ENCODE data around the gene ANKUB1.
A peak's percentile ranks its signal among the peaks of the same experiment; 100 is the strongest.

ANKUB1 gene

DNA sequence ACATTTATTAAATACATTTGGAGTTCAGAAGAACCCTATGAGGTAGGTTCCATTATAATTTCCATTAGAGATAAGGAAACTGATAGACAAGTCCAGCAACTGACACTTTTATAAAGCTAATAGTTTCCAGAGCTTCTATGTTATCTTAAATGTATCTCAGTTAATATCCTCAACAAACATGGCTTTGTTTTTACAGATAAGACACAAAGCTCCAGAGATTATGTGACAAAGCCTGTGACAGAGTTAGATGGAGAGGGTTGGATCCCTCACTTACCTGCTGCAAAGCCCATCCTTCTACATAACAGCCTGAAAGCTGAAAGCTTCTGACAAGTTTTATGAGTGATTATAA is 39.6 kb downstream of the ANKUB1 start:
- no peak for DNase-seq

DNA sequence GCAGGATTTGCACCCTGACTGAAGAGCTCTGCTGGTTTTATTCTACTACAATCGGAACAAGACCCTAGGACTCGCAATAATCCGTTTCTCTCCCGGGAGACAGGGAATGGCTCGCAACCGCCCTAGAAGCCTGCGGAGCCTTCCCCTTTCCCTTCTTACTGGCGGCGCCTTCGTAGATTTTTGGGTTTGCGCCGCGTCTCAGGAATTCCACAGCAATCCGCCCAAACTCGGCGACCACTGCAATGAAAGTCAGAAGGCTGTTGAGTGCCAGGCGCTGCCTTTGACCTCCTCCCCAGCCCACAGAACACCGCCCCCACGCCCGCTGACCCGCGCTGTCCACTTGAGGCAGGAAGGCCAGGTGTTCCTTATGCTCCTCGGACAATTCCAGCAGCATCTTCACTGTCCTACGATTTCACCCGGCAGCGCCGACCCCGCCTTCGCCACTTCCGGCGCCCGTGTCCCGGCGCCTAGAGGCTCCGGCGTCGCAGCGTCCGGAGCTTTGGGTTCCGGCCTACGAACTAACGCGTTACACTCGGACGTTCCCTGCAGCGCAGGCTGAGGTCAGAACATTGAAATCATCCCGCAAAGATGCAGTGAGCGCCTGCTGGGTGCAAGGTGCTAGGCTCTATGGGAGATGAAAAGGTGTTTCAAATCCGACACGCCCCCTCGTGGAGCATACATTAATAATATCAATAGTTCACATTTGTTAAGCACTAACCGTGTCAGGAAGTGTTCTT is 40.1 kb downstream of the ANKUB1 start, which contains the start of gene COMMD2:
COMMD2 (minus strand) TSS at position 439 of the 737 bp plus-strand sequence; CDS start at position 394, 45 bp downstream.
- peak; percentile 68 for DNase-seq

- no peak for DNase-seq
Observed at GRCh38 chr3:149751551-149751950, 40.8 kb downstream of the ANKUB1 start.

GRCh38 chr3:149744606-149745005 is 47.7 kb downstream of the ANKUB1 start:
- no peak for DNase-seq

DNA sequence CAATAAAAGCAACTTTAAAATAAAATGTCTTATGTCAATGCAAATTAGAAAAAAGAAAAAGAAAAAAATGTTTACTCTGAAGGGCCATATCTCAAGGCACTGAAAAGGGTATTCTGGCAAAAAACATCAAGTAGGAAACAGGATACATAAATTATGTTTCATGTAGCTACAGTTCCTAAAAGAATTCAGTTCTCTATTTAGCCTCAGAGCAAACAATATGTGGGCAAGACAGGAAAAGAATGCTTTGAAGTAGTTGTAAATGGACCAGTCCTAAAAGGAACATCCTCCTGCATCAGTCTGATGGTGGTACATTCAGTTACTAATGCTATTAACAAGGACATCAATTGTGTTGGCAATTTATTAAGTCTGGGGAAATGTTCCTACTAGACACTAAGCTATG is 48.2 kb downstream of the ANKUB1 start:
- DNase-seq: no peak

DNA sequence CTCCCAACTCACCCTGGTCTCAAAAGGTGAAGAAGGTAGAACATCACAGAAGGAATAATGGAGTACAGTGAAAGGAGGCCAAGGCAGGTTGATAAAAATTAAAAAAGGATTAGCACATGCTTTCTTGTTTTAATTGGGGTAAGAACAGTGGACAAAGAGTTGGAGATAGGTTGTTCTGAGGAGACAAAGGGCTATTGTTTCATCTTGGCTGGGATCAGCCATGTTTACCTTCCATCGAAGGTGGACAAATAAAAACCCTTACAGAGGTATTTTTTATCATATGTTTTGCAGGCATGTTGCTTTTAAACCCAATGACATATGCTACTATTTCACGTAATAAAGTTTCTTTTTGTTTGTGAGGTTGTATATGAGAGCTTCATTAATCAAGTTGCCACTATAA is 53.0 kb downstream of the ANKUB1 start:
- no peak for DNase-seq

DNA sequence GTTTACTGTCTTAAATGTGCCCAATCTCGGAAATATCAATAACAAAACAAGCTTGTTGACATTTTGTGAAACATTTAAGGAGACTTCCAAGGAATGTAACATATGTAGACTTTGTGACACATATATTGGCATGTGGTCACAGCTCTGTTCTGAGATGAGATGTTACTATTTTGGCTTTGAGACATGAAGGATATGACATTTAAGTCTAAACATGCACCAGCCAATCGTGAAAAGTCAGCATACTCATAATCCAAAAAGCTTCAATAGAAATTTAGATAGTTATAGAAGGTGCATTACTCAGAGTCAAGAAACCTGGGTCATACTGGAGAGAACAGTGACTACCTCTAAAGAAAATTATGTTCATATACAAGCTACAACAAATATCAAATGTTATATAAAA is 53.5 kb downstream of the ANKUB1 start:
- no peak for DNase-seq

GRCh38 chr3:149736953-149737205 is 55.5 kb downstream of the ANKUB1 start:
- no peak for DNase-seq

DNA sequence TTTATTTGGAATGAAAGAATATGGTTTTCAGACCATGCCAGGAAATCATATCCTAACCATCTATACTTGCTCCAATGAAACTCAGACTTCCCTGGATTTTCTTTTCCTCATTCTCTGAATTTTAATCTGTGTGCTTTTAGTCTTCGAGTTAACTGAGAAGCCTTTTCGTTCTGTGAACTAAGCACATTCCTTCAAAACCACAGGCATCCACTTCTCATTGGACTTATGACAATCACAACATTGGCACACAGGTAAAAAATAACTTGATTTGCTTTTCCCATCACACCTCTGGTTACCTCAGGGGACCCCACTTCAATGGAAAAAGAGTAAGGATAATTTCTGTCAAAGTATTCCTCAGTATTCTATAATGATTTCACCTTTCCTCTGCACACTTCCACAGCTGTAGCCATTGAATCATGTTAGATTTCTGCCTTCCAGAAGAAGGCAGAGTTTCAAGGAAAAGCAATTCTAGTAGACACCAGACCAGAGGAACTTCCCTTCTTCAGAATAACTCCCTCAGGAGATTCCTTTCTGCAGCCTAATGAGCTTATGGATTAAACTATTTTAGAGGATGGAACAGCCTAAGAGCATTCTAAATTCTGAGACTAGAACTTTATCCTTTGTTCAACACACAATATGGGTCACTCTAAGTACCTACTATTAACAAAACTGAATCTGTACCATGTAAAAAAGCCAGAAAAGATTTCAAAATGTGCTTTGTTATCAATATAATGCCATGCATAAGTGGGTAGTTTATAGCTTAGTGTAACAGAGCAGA is 56.0 kb downstream of the ANKUB1 start:
- no peak for DNase-seq

DNA sequence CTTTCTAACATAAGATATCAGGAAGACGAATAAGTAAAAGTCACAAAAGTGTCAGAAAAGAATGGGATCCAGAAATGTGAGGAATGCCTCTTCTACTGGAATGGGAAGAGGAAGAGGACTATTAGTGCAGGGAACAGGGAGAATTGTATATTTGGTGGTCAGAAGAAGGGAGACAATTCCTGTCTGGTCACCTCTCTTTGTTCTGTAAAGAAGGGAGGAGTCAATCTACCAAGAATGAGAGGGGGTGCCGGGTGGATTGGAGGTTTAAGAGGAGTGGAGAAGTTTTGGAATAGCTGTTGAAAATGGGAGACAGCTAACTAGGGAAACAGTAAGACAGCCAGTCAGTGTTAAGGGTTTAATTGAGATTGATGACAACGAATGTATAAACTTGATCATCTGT is 60.1 kb downstream of the ANKUB1 start:
- no peak for DNase-seq

GRCh38 chr3:149727656-149728055 is 64.7 kb downstream of the ANKUB1 start:
- no peak for DNase-seq

DNA sequence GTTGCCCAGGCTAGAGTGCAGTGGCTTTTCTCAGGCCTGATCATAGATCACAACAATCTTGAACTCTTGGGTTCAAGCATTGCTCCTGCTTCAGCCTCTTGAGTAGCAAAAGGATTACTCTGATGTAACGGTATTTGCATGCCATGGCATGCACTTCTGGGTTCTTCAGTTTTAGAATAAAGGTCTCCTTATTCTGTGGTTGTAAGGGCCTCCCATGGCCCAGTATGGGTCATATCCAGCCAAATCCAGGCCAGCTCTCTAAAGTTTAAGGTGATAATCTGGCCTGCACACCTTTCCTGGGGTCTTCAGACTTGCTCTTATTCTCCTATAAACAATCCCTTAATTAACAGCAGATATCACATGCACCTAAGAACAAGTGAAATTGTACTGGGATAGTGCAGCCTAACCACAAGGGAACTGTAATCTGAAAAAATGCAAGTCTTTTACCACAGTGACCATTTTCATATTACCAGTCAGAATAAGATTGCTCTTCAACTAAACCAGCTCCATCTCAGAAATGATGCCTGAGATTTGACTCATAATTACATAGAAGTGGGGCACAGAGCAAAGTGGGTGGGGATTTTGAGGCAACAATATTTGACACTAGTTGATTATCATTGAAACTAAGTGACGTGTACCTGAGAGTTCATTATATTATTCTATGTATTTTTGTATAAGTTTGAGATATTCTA is 65.5 kb downstream of the ANKUB1 start:
- DNase-seq: no peak

GRCh38 chr3:149723781-149724180 is 68.6 kb downstream of the ANKUB1 start:
- no peak for DNase-seq

DNA sequence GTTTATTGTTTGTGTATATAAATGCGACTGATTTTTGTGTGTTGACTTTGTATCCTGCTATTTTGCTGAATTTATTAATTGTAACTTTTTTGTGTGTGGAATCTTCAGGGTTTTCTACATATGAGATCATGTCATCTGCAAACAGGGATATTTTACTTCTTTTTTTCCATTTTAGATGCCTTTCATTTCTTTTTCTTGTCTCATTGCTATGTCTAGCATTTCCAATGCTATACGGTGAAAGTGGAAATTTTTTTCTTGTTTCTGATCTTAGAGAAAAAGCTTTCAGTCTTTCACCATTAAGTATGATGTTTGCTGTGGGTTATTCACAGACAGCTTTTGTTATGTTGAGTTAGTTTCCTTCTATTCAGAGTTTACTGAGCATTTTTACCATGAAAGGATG is 71.4 kb downstream of the ANKUB1 start:
- DNase-seq: no peak

DNA sequence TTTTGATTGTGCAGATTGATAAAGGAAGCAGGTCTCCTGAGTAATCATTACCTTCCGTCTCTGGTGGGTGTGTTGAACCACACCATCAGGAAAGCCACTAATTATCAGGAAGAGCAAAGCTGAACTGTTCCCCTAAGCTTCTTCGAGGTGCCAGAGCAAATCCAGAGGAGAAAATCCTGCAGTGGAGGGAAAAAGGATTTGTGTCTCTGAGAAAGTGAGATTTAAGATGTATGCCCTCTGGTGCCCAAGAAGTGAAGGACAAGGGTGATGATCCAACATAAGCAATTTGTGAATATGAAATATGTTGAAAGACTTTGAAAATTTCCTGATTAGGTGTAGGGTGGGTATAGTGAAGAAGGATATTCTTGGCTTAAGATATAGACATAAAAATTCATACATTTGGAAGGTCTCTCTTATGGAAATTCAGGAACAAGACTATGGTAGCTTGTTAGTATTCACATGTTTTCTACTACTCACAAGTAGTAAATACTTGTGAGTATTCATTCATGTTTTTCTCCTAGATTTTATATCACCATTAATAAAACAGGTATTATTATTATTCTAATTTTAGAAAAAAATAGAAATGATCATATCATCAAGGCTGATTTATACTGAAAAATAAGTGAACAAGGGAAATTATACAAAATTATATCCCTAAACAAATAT is 74.8 kb downstream of the ANKUB1 start:
- no peak for DNase-seq

DNA sequence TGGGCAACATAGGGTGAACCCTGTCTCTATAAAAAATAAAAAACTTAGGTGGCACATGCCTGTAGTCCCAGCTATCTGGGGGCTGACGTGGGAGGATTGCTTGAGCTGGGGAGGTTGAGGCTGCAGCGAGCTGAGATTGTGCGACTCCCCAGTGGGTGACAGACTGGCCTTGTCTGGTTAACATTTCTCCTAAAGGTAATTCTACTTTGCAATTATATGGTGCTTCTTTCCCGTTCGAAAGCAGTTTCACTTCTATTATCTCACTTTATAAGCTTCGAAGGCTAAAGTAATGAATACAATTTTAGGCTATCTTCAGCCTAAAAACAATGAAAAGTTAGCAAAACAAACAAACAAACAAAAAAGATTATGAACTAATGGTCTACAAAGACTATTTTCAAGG is 75.4 kb downstream of the ANKUB1 start:
- no peak for DNase-seq

DNA sequence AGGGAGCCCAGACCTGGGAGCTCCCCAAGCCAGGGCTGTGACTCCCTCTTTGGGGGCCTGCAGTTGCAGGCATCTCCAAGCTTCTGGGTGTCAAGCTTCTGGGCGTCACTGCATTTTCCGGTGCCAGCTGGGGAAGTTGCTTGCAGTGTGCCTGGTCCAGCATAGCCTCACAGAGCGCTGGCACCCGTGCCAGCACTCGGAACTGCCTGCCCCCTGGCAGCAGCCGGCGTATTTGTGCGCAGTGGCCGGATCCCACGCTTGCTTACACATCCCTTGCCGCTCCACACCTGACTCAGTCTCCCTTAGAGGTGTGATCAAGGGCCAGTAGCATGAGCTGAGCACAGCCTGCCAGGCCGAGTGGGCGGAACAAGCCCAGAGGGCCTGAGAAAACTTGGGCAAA is 77.1 kb downstream of the ANKUB1 start:
- no peak for DNase-seq

GRCh38 chr3:149713730-149714654 is 78.4 kb downstream of the ANKUB1 start:
- DNase-seq: no peak

Data from stimulated activated CD4-positive, alpha-beta T cell treated with anti-CD3 and anti-CD28 coated beads, Interleukin-12 subunit alpha, Interleukin-12 subunit beta, amount 100 ng/mL, for 4 hours (primary cell).